ENCODE data around the gene H2BK1.

GRCh38 chr7:151215396-151215795 lies 5.1 kb upstream of the H2BK1 start:
- no peak for TF ChIP-seq REST (IDR thresholded peaks at IDR 0.05; ENCODE audit: insufficient read depth in 1 of 2, low read depth in 2 of 2, low read length in 1 of 2)
- no peak for TF ChIP-seq CTCF (IDR thresholded peaks at IDR 0.05)

Data from Panc1 (cell line).